GM21717 (cell line): ENCODE data around the gene PRKCA.
"Not testable (repeated sequence)": the region's sequence is repeated elsewhere in the genome, so short reads cannot be mapped to it uniquely, and the experiment has no call there.

Experiments
- ATAC-seq: cut with Tn5 transposase; IDR thresholded peaks from one replicate; pipeline ENCODE4 v1.9.1; 2021; ENCODE audit warnings: mild to moderate bottlenecking, moderate library complexity; ENCODE audit not compliant: unreplicated experiment

Gene PRKCA

DNA sequence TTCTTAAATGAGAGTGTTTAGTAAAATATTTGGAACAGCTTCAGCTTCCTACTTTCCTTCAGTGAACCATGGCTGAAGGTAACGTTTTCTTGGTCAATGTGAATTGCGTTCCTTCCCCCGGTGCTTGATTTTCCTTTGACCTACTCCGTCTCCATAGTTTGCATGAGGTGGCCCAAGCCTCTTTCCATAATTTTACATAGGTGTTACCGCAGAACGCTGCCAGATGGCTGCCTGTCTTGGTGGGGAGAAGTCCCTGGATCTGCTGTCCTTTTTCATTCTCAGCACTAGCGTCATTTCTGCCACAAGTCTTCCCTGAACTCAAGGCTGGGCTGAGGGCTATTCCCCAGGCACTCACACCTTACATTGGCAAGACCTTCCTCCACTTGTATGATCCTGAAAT is 178.4 kb downstream of the PRKCA start:
- ATAC-seq: no peak

DNA sequence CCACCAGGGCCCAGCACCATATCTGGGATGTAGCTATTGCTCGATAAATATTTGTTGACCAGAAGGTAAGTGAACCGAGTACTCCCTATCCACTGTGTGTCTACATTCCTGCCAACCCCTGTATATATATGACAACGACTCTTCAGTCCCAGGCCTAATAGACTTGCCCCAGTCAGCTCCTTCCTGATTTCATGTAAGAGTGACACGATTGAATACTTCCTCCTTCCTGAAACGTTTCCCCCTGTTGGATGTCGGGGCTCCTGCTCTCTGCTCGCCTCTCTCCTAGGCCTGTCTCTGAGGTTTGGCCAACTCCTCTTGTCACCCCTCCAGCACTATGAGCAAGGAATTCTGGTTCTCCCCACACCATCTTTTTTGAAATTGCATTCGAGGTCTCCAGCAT is 178.9 kb downstream of the PRKCA start:
- no peak for ATAC-seq

DNA sequence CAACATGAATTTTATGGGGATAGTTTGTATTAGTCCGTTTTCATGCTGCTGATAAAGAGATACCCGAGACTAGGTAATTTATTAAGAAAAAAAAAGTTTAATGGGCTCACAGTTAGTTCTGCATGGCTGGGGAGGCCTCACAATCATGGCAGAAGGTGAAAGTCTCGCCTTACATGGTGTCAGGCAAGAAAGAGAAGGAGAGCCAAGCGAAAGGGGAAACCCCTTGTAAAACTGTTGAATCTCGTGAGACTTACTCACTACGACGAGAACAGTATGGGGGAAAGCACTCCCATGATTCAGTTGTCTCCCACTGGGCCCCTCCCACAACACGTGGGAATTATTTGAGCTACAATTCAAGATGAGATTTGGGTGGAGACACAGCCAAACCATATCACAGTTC is 181.5 kb downstream of the PRKCA start:
- no peak for ATAC-seq

DNA sequence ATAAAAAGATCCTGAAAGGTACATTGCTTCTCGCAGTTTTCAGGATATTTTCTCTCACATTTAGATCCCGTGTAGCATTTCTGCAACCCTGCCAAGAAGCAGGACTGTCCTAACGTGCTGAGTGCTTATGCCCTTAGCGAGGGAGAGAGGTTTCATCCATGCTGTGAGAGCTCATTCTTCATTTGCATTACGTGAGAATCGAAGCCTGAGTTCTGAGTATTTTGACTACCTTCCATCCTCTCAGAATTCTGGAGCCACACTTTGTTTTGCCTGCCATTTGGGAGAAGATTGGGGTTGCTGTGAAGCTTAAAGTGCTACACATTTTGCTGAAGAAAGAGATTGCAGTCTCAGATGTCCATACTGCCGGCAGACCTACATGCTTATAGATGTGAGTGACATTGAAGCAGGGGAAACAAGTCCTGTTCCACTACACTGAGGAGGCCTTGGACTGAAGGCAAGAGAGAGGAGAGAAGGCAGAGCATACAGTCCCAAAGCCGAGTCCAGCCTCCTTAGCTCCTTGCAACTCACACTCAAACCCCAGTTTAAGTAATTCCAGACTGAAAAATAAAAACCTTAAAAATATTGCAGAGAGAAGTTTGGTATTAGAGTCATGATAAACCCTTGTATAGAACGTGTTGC is 183.0 kb downstream of the PRKCA start:
- no peak for ATAC-seq

DNA sequence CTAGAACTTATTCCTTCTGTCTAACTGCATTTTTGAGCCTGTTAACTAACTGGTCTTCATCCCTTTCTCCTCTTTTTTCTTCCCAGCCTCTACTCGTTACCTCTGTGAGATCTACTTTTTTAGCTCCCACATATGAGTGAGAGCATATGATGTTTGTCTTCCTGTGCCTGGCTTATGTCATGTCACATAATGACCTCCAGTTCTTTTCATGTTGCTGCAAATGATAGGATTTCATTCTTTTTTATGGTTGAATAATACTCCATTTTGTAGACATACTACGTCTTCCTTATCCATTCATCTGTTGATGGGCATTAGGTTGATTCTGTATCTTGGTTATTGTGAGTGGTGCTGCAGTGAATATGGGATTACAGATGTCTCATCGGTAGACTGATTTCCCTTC is 184.7 kb downstream of the PRKCA start:
- no peak for ATAC-seq

DNA sequence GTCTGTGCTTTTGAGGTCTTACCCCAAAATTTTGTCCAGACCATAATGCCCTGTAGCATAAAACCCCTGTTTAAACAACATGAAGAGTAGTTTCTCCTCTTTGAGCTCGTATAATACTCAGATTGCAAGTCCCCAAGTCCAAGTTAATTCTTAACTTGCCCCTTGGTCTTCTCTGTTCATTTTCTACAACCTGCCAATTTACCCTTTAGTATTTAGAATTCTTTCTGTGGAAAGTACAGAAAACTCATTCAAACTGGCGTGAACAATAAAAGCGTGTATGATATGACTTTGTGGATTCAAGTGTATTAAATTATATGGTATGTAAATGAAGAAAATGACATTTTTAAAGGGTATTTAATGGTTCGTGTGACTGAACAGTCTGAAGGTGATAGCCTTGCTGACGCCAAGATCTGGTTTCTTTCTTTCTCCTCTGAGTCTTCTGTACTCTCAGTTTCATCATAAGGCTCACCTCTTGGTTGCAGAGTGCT is 185.6 kb downstream of the PRKCA start:
- no peak for ATAC-seq

DNA sequence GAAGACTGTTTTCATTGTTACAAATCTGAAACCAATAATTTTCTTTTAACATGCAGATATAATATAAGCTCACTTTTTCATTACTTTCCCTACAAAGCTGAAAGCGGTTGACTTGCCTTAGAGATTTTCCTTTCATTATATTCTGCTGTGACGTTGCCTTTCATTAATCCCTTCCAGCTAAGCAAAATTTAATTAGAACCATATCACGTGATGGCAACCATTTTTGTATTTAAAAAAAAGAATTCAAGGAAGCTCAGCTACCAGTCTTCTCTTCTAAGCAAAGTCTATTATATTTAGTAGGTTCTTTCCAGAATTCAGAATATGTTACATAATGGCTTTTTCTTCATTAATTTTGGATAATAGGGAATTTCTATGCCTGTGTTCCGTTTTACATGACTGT is 186.5 kb downstream of the PRKCA start:
- no peak for ATAC-seq

DNA sequence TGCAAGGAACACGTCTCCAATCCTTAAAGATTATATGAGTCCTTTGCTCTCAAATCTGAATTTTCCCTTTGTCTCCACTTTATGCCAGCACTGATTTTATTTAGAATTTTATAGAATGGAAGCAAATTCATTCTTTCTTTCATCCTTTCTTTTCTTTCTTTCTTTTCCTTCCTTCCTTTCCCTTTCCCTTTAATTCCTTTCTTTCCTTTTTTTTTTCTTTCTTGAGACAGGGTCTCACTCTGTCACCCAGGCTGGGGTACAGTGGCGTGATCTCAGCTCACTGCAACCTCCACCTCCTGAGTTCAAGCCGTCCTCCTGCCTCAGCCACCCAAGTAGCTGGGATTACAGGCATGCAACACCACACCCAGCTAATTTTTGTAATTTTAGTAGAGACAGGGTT is 187.2 kb downstream of the PRKCA start:
- ATAC-seq: not testable (repeated sequence)

DNA sequence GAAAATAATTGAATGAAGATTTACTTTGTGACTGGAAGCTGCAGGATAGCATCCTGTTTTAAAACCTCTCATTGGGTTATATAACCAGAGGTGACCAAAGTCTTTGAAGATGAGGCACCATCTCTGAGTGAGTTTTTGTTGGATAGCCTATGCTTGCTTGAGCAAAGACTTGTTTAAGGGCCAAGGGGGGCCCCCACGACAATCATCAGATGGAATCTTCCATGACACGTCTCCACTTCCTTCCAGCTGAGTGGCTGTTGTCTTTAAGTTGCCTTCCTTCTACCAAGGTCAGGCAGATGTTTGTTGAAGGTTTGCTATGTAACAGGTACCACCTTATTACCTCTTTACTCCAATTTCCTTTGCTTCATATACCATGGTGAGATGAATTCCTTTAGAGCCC is 188.8 kb downstream of the PRKCA start:
- no peak for ATAC-seq

DNA sequence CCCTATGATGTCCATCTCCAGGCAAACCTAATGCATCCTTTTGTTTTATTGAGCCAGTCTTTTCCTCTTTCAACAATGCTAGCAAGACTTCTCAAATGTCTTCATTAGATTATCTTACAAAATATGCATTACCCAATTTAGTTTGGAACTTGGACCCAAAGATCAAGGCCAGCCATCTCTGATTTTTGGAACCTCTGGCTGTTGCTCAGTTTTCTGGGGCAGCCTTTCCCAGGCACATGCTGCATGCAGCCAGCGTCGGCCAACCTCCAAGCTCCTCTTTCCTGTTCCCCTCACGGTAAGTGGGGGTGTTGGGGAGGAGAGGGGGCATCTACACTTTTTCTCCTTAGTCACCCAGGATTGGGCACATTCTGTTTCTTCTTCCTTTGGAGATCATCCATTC is 189.3 kb downstream of the PRKCA start:
- ATAC-seq: no peak

DNA sequence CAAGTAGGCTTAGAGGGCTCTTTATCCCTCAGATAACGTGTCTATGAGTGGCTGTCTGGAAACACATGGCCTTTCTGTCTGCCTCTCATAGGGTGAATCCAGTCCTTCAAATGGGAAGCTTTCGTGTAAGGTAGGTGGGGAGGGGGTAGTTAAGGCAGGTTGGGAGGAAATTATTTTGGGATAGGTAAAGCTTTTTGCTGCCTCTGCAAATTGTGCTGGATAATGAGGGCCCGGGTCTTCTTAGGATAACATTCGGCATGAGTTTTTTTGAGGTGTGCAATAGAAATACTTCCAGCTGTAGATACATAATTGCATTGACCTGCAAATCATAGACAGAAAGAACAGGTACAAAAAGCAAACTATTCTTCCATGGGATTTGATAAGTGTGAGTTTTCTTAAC is 189.7 kb downstream of the PRKCA start:
- no peak for ATAC-seq

DNA sequence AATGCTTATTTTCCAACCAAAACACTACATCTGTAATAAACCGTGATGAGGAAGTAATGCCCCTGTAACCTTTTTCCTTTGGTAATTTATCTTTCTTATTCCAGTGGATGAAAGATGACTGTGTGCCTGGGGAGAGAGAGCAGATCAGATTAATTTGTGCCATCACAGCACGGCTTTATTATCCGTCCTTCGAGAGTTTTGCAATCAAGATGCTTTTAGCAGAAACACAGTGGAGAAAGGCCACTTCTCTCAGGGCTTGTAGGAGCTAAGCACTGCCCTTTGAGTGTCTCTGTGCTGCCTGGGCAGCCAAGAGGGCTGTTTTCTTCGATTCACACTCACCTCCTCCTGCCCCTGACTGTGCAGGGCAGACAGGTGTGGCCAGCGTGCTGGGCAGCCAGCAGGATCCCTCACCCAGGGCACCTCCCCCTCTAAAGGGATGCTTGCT is 190.2 kb downstream of the PRKCA start:
- no peak for ATAC-seq

DNA sequence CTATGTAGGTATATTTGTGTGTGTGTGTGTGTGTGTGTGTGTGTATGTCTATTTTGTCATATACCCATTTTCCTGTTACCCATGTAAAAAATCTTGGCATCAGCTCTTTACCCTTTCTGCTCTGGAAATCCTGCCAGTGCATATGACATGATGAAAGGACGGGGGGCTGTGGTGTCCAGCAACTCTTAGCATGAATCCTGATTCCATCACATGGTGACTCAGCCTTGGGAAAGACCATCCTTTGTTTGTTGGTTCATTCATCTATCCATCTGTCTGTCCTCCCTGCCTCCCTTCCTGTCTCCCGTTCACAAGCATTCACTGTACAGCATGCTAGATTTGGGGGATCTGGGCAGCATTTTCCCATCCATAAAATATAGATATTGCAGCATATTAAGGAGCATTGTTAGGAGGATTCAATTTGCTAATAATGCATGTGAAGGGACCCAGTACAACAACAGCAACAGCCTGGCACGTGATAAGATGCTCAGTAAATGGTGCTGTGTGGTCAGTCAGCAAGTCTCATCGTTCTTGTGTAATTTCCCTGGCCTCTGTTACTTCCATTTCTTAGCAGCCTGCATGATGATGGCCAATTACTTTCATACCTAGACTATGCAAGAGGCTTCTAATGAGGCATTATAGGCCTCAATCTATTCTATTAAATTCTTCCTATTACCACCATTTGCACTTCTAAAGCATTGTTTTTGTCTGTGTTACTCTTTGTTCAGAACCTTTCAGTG is 191.0 kb downstream of the PRKCA start:
- no peak for ATAC-seq

DNA sequence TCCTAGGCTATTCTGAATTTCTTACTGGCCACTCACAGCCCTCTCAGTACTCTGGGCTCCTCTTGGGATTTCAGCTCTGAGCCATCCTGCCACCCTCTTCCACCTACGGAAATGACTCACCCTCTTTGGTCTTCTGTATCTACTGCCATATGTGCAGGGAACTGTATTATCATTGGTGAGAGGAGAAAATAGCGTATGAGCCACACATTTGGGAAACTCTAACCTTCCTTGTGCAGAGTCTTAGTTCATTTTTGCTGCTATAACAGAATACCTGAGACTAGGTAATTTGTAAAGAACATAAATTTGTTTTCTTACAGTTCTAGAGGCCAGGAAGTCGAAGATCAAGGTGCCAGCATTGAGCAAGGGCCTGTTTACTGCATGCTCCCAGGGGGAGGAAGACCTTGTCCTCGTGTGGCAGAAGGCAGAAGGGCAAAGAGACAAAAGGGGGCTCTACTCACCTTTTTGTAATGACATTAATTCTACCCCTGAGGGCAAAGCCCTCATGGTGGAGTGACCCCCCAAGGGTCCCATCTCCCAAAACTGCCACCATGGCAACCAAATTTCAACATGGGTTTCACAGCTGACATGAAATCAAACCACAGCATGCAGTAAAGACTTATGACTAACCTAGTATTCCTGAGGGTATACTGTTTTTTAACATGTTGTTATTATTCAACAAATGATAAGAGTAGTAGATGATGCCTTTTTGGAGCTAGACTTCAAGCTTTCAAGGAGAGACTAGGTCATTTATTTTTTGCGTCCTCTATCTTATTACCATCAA is 191.8 kb downstream of the PRKCA start:
- ATAC-seq: no peak

DNA sequence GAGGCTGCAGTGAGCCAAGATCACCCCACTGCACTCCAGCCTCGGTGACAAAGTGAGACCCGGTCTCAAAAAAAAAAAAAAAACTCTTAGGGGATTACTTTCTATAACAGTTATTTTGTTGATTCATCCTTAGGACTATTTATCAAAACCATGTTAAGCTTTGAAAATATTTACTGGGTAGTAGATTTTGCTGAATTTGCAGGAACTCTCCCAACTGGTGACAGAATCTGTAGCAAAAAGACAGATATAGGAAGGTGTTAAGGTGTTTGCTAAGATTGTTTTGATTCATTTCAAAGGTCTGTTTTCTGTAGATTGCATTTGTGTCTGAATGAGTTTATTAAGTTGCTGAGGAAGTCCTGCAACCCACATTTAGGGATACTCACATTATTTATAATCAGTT is 192.6 kb downstream of the PRKCA start:
- no peak for ATAC-seq

DNA sequence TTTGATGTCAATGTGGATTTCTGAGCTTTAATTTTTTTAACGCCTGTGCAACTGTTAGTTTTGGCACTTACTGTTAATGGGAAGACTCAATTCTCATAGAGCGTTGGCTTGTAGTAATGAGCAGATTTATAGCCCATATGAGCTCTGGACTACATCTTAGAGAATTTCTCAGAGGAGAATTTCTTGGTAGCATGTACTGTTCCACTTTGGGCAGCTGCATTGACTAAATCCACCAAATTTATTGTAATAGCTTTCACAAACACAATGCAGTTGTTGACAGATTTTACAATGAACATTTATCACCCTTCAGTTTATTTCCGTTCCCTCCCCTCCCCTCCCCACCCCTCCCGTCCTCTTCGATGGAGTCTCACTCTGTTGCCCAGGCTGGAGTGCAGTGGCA is 193.9 kb downstream of the PRKCA start:
- ATAC-seq: no peak

DNA sequence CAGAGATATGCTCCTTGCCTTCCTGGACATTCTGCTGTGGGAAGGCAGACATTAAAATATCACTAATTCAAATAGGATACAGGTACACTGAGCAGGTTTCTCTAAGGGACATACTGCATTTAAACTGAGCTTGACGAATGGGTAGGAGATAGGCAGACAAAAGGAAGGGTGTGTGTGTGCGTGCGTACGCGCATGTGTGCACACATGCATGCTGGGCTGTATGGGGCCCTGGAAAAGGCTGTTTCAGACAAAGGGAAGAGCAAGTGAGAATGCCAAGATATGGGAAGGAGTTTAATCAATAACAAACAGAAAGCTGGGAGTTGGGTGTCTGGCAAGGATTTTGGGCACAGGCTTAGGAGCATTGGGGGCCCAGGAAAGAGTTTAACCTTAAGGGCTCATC is 196.2 kb downstream of the PRKCA start:
- ATAC-seq: no peak

DNA sequence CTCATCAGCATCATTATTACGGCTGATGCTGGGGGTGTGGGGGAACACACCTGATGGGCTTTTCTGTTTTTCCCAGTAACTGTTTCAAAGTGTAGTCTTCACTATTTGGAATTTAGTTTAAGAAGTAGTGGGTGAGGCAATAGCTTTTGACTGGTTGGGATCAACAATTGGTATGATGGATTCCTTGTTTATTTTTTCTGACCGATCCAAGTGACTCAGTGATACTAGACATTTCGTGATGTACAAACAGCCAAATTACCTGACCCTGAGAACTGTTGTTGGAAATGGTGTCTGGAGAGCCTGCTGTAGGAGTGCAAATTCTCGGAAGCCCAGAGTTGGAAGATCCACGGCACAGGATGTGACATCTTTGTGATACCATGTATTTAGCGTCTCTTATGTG is 204.2 kb downstream of the PRKCA start:
- no peak for ATAC-seq

DNA sequence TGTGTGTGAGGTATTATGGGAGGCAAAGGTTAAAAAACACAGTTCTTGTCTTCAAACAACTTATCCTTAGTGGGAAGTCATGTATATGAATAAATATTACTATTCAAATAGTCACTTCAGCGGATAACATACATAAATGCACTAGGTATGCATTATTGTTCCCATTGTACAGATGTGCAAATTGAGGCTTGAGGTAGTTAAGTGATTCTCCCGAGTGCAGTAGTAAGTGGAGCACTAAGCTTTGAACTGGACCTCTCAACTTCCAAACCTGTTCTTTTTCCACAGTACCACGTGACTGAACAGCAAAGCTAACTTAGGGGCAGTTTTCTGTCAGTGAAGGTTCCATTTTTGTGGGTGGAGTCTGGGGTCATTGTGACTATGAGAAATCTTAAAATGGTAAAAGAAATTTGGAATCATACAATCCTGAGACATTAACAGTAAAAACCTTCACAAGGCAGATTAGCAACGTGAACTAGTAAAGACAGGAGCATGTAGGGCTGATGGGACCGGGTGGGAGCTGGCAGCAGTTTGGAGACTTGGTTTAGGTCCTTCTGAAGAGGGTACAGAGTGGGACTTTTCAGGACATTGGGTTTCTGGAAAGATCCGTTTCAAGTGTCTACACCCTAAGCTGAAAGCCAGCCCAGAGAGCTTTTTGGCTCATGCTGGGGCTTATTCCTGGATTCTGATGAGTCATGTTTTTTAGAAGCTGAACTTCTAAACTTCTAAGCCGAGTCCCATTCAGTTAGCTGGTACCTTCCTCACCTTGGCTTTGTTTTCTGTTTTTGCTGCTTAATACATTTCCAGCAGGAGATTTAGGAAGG is 204.9 kb downstream of the PRKCA start:
- ATAC-seq: no peak

DNA sequence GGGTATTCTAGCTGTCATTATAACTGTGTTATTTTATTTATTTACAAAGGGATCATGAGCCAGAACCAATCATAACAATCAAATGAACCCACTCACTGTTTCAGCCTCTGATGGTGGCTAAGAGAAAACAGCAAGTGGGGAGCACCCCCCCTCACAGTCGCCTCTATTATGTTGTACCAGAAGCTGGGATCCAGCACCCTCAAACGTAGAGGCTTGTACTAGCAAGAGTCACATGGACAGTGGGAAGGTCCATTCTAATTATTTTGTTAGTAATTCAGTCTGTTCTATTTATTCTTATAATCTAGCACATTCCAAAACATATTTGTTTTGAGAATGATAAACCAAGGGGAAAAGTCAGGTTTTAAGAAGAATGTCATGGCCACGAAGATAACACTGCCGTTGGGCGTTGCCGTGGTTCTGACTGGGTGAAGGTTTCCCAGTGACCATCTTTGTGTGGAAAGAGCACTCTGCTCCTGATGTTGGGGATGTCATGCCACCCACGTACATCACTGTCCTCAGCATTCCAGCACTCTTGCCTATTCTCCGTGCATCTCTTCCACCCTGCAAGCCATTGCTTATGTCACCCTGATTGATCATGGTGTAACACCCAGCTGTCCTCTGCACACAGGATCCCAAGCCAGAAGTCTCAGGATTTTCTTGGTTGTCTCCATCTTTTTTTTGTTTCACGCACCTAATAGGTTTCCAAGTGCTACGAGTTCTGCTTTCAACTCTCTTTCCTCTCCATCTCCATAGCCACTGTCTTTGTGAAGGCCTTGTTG is 205.8 kb downstream of the PRKCA start:
- no peak for ATAC-seq
